Stomach (tissue), 4 donors: Measurements from ENCODE around the gene ADTRP.

Experiments used
- EP300 ChIP-seq: sonication (generic); formaldehyde crosslinking; IDR thresholded peaks from one replicate; pipeline ENCODE4 v1.6.1; 2017; ENCODE audit warnings: antibody characterized with exemption
- POLR2A ChIP-seq, 4 donors: fragments of 450-650 bp; IDR thresholded peaks; one replicate each; pipeline ENCODE4 v1.6.1; 2016; ENCODE audit warnings: antibody characterized with exemption in 4 of 4, control low read depth in 2 of 4, mild to moderate bottlenecking in 1 of 4, moderate library complexity in 1 of 4
- POLR2AphosphoS5 ChIP-seq, 3 donors: sonication (generic); formaldehyde crosslinking; IDR thresholded peaks; one replicate each; pipeline ENCODE4 v1.6.1; 2016; ENCODE audit warnings: antibody characterized with exemption in 3 of 3
- TF ChIP-seq, protein P1 (sequence below), 7 experiments: fragments of 450-650 bp in 4 of 7; fragments of 200-600 bp in 3 of 7; sonication (generic) in 3 of 7; IDR thresholded peaks; one replicate each; pipeline ENCODE4 v1.5.1; 2016 to 2019; ENCODE audit warnings: antibody characterized with exemption in 7 of 7, control low read depth in 2 of 7, mild to moderate bottlenecking in 1 of 7

DNA sequence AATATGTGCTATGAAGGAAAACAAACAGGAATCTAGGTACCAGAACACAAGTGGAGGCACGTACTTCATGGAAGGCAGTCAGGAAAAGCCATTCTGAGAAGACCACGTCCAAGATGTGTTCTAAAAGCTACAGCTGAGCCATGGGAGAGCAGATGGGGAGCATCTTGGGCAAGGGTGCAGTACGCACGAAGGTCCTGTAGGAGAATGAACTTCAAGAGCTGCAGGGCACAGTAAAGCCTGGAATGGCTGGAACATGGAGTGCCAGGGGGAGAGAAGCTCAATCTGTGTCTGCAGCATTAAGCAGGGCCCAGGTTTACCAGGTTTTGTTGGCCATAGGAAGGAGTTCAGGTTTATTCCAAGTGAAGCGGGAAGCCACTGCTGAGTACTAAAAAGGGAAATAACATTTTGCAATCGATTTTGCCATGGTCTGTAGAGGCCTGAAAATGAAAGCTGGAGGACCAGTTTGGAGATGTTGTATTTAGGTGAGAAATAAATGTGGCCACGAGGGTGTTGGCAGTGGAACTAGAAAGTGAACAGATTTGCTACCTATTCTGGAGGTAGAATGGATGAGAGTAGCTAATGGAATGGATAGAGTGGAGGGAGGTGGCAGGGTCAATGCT, 29.9 kb downstream of the ADTRP start:
- no peak for TF ChIP-seq EP300
- no peak for TF ChIP-seq POLR2A (IDR thresholded peaks at IDR 0.05)
- TF ChIP-seq, protein P1, sequence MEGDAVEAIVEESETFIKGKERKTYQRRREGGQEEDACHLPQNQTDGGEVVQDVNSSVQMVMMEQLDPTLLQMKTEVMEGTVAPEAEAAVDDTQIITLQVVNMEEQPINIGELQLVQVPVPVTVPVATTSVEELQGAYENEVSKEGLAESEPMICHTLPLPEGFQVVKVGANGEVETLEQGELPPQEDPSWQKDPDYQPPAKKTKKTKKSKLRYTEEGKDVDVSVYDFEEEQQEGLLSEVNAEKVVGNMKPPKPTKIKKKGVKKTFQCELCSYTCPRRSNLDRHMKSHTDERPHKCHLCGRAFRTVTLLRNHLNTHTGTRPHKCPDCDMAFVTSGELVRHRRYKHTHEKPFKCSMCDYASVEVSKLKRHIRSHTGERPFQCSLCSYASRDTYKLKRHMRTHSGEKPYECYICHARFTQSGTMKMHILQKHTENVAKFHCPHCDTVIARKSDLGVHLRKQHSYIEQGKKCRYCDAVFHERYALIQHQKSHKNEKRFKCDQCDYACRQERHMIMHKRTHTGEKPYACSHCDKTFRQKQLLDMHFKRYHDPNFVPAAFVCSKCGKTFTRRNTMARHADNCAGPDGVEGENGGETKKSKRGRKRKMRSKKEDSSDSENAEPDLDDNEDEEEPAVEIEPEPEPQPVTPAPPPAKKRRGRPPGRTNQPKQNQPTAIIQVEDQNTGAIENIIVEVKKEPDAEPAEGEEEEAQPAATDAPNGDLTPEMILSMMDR (IDR thresholded peaks at IDR 0.05): no peak
- TF ChIP-seq POLR2AphosphoS5 (IDR thresholded peaks at IDR 0.05): no peak
